HG03064 (cell line): ENCODE data around the gene PRPF18.
"Not testable (repeated sequence)": the region's sequence is repeated elsewhere in the genome, so short reads cannot be mapped to it uniquely, and the experiment has no call there.

Experiments
- ATAC-seq: cut with Tn5 transposase; IDR thresholded peaks from one replicate; pipeline ENCODE4 v1.9.1; 2021; ENCODE audit warnings: low read depth; ENCODE audit not compliant: unreplicated experiment

Gene PRPF18

GRCh38 chr10:13586676-13587355 lies at the start of gene PRPF18:
PRPF18 (plus strand) TSS chr10:13586965; CDS start chr10:13587087, 122 bp downstream.
- peak; percentile 98 for ATAC-seq

GRCh38 chr10:13537985-13538384 lies 48.8 kb upstream of the PRPF18 start:
- ATAC-seq = not testable (repeated sequence)

GRCh38 chr10:13542533-13542932 lies 44.2 kb upstream of the PRPF18 start:
- no peak for ATAC-seq

GRCh38 chr10:13550802-13551201 lies 36.0 kb upstream of the PRPF18 start:
- no peak for ATAC-seq

GRCh38 chr10:13555884-13556510 lies 30.8 kb upstream of the PRPF18 start:
- no peak for ATAC-seq

GRCh38 chr10:13559124-13559700 lies 27.6 kb upstream of the PRPF18 start:
- ATAC-seq = no peak

- ATAC-seq = no peak
These were observed 26.2 kb upstream of the PRPF18 start for GRCh38 chr10:13560597-13560996.

GRCh38 chr10:13563481-13564445 lies 23.0 kb upstream of the PRPF18 start:
- no peak for ATAC-seq

- no peak for ATAC-seq
These were observed 22.2 kb upstream of the PRPF18 start for GRCh38 chr10:13564576-13564975.

- ATAC-seq = no peak
These were observed 19.7 kb upstream of the PRPF18 start for GRCh38 chr10:13567030-13567429.

GRCh38 chr10:13571541-13571940 lies 15.2 kb upstream of the PRPF18 start:
- ATAC-seq = no peak

GRCh38 chr10:13573960-13574359 lies 12.8 kb upstream of the PRPF18 start:
- ATAC-seq = no peak

- ATAC-seq = no peak
These were observed 1.5 kb upstream of the PRPF18 start for GRCh38 chr10:13585195-13585751.

GRCh38 chr10:13585943-13586342 lies 822 bp upstream of the PRPF18 start:
- ATAC-seq = no peak

- no peak for ATAC-seq
These were observed 626 bp downstream of the PRPF18 start for GRCh38 chr10:13587391-13587790.

- ATAC-seq = no peak
These were observed 2.6 kb downstream of the PRPF18 start for GRCh38 chr10:13589316-13589715.

GRCh38 chr10:13590886-13591285 lies 4.1 kb downstream of the PRPF18 start:
- no peak for ATAC-seq

GRCh38 chr10:13592306-13592705 lies 5.5 kb downstream of the PRPF18 start:
- ATAC-seq = no peak

GRCh38 chr10:13593535-13593934 lies 6.8 kb downstream of the PRPF18 start:
- no peak for ATAC-seq

GRCh38 chr10:13594641-13595040 lies 7.9 kb downstream of the PRPF18 start:
- no peak for ATAC-seq

- ATAC-seq = no peak
These were observed 11.1 kb downstream of the PRPF18 start for GRCh38 chr10:13597909-13598308.
